B cell (primary cell): Measurements from ENCODE around the gene MPP1. TPM values are rescaled to one million over a fixed set of nuclear protein-coding genes. Genes with fewer than 3 reads are reported as not detected.

Experiments
- ATAC-seq: fragments of 200-7000 bp; cut with Tn5 transposase; one replicate; pipeline ENCODE4 v1.10.0; 2021; ENCODE audit warnings: low read depth, mild to moderate bottlenecking, moderate number of reproducible peaks, moderate library complexity
- CTCF ChIA-PET: fragments of 350-600 bp; sonication (Branson Sonifier 250); formaldehyde crosslinking; loops from one replicate; lab custom pipeline; 2021; ENCODE audit warnings: antibody characterized with exemption, inconsistent platforms; lab: Charles Lee
- POLR2A ChIA-PET: fragments of 350-600 bp; sonication (Branson Sonifier 250); formaldehyde crosslinking; loops from one replicate; lab custom pipeline; 2021; ENCODE audit warnings: antibody characterized with exemption; lab: Charles Lee
- DNase-seq: peaks from one replicate; pipeline ENCODE4 v3.0.0; 2013
- H2AFZ ChIP-seq: 2 replicates; pipeline ENCODE4 v1.6.1; 2012; ENCODE audit warnings: mild to moderate bottlenecking, low read depth, low read length; ENCODE audit not compliant: insufficient read depth, poor library complexity, severe bottlenecking
- H3K27ac ChIP-seq, 2 donors: 1 replicate in 1 of 2; 2 replicates in 1 of 2; pipeline ENCODE4 v1.5.1; 2012 to 2013; ENCODE audit warnings: low read length in 2 of 2, mild to moderate bottlenecking in 2 of 2, moderate library complexity in 1 of 2
- H3K27me3 ChIP-seq, 4 experiments: fragments of 200-600 bp in 1 of 4; sonication (generic) in 1 of 4; replicated peaks in 1 of 4; 1 replicate in 2 of 4; 2 replicates in 2 of 4; pipeline versions ENCODE4 v1.6.1 to v1.7.0; 2013 to 2016; ENCODE audit warnings: low read length in 3 of 4, mild to moderate bottlenecking in 2 of 4, mixed read lengths in 1 of 4, moderate library complexity in 1 of 4; ENCODE audit not compliant: insufficient read depth in 4 of 4, control insufficient read depth in 3 of 4; ENCODE audit errors: control extremely low read depth in 1 of 4
- H3K36me3 ChIP-seq, 2 experiments: replicated peaks in 1 of 2; 1 replicate in 1 of 2; 2 replicates in 1 of 2; pipeline versions ENCODE4 v1.6.1 to v1.7.1; 2013; ENCODE audit warnings: low read length in 1 of 2; ENCODE audit not compliant: insufficient read depth in 2 of 2, control insufficient read depth in 1 of 2; ENCODE audit errors: control extremely low read depth in 1 of 2, extremely low read depth in 1 of 2
- H3K4me1 ChIP-seq, 2 donors: fragments of 200-600 bp in 1 of 2; sonication (generic) in 1 of 2; 1 replicate in 1 of 2; 2 replicates in 1 of 2; pipeline versions ENCODE4 v1.5.1 to v1.6.1; 2013 to 2017; ENCODE audit warnings: low read length in 2 of 2; ENCODE audit not compliant: control insufficient read depth in 2 of 2, insufficient read depth in 2 of 2
- H3K4me2 ChIP-seq: replicated peaks from 2 replicates; pipeline ENCODE3; 2012; ENCODE audit warnings: mild to moderate bottlenecking, low read depth, low read length; ENCODE audit not compliant: poor library complexity, severe bottlenecking
- H3K4me3 ChIP-seq, 5 experiments: fragments of 200-600 bp in 1 of 5; sonication (generic) in 1 of 5; 1 replicate in 3 of 5; 2 replicates in 2 of 5; pipeline versions ENCODE4 v1.5.1 to v1.7.0; 2011 to 2016; ENCODE audit warnings: low read length in 4 of 5, mild to moderate bottlenecking in 4 of 5, low read depth in 2 of 5, control low read depth in 1 of 5, moderate library complexity in 1 of 5; ENCODE audit not compliant: insufficient read depth in 1 of 5; ENCODE audit errors: control extremely low read depth in 1 of 5, extremely low read depth in 1 of 5
- H3K79me2 ChIP-seq: fragments of 200-600 bp; sonication (generic); one replicate; pipeline ENCODE4 v1.6.0; 2016; ENCODE audit warnings: low read length; ENCODE audit not compliant: control insufficient read depth, insufficient read depth
- H3K9ac ChIP-seq: fragments of 200-600 bp; sonication (generic); 2 replicates; pipeline ENCODE4 v1.6.1; 2017; ENCODE audit warnings: mild to moderate bottlenecking, low read length, moderate library complexity
- H3K9me3 ChIP-seq, 3 donors: one replicate each; pipeline versions ENCODE4 v1.6.1 to v1.7.1; 2013; ENCODE audit warnings: low read length in 2 of 3; ENCODE audit not compliant: control insufficient read depth in 2 of 3, insufficient read depth in 1 of 3; ENCODE audit errors: control extremely low read depth in 1 of 3
- H4K20me1 ChIP-seq: 2 replicates; pipeline ENCODE4 v1.6.0; 2012; ENCODE audit warnings: mild to moderate bottlenecking, low read length; ENCODE audit not compliant: insufficient read depth, control insufficient read depth, poor library complexity, severe bottlenecking
- H3K27ac Mint-ChIP-seq: one replicate; pipeline ENCODE4 v1.8.0; 2021; ENCODE audit warnings: mixed read lengths
- H3K27me3 Mint-ChIP-seq: one replicate; pipeline ENCODE4 v1.8.0; 2021; ENCODE audit warnings: mixed read lengths
- H3K4me1 Mint-ChIP-seq: one replicate; pipeline ENCODE4 v1.8.0; 2021; ENCODE audit warnings: mixed read lengths
- H3K4me3 Mint-ChIP-seq: one replicate; pipeline ENCODE4 v1.8.0; 2021; ENCODE audit warnings: mixed read lengths
- H3K9me3 Mint-ChIP-seq: one replicate; pipeline ENCODE4 v1.8.0; 2022; ENCODE audit warnings: mixed read lengths; ENCODE audit not compliant: insufficient read depth
- CTCF ChIP-seq: fragments of 200-600 bp; IDR thresholded peaks from one replicate; pipeline ENCODE4 v1.8.0; 2022; ENCODE audit warnings: antibody characterized with exemption, mild to moderate bottlenecking
- EZH2 ChIP-seq: IDR thresholded peaks from 2 replicates; pipeline ENCODE4 v1.6.1; 2012; ENCODE audit warnings: borderline replicate concordance, low read depth, mild to moderate bottlenecking, moderate library complexity, low read length; ENCODE audit not compliant: insufficient read depth, poor library complexity, severe bottlenecking
- WGBS: methylation state at CpG from one replicate; pipeline ENCODE4 v1.1.5; 2013; ENCODE audit warnings: missing lambda C conversion rate; ENCODE audit not compliant: insufficient coverage; 5-methylcytosine and 5-hydroxymethylcytosine counted together
- intact Hi-C: fragments of 100-400 bp; cut with micrococcal nuclease; formaldehyde crosslinking; loops from one replicate; pipeline ENCODE4 v1.10.0; 2022
- polyA plus RNA-seq: library from polyadenylated mRNA; depleted of rRNA; stranded (reverse); fragments of >200 nt; gene quantifications from 2 replicates; pipeline ENCODE4 v1.2.3, GENCODE V29; 2012
- total RNA-seq, 2 donors: library from RNA; stranded (reverse); fragments of 120-200 nt in 1 of 2; gene quantifications; 1 replicate in 1 of 2; 2 replicates in 1 of 2; pipeline versions ENCODE4 v1.2.3 to v1.2.4, GENCODE V29; 2013 to 2022

The MPP1 gene
- total and polyA plus RNA-seq, 2 donors (not counting 1 experiment from before 2014, with no cell fraction given), result 5.0 to 7.7 TPM

GRCh38 chrX:154742613-154743012, 62.7 kb downstream of the MPP1 start:
- DNase-seq (no peak), ATAC-seq (no peak)
- H3K27me3 Mint-ChIP-seq, result no peaks in the 10 kb centered on the region
- Histone ChIP-seq H2AFZ (no peak overlapping the region), H4K20me1 (no peaks in the 10 kb centered on the region), H3K27ac (no peak overlapping the region), H3K4me2 (no peak overlapping the region), H3K4me1 (no peaks in the 10 kb centered on the region), H3K9me3 (no peaks in the 10 kb centered on the region), H3K9ac (no peak overlapping the region), H3K4me3 (no peak overlapping the region), H3K79me2 (peaks cover 43% of the 10 kb centered on the region), H3K36me3 (no peaks in the 10 kb centered on the region), H3K27me3 (no peaks in the 10 kb centered on the region)
- H3K9me3 Mint-ChIP-seq, result no peaks in the 10 kb centered on the region
- H3K4me1 Mint-ChIP-seq, result peaks cover 3% of the 10 kb centered on the region
- no peak overlapping the region for H3K27ac Mint-ChIP-seq
- intact Hi-C loops, result no loop called here
- H3K4me3 Mint-ChIP-seq, result no peak overlapping the region
- CTCF ChIA-PET, result no interaction called here
- POLR2A ChIA-PET, result no interaction called here
- TF ChIP-seq EZH2, result no peak
- no peak for TF ChIP-seq CTCF

- Histone ChIP-seq H3K4me3 (no peak overlapping the region), H2AFZ (no peak overlapping the region), H3K9me3 (no peaks in the 10 kb centered on the region), H3K79me2 (peaks cover 52% of the 10 kb centered on the region), H3K4me2 (no peak overlapping the region), H3K27me3 (no peaks in the 10 kb centered on the region), H3K27ac (no peak overlapping the region), H3K9ac (no peak overlapping the region), H4K20me1 (no peaks in the 10 kb centered on the region), H3K4me1 (peaks cover 7 to 9% of the 10 kb centered on the region in 2 donors), H3K36me3 (no peaks in the 10 kb centered on the region)
- Mint-ChIP-seq H3K4me3 (no peak overlapping the region), H3K27me3 (no peaks in the 10 kb centered on the region), H3K27ac (no peak overlapping the region), H3K4me1 (peaks cover 12% of the 10 kb centered on the region), H3K9me3 (no peaks in the 10 kb centered on the region)
- no CpG with 5 or more reads among the region's 2 CpGs for WGBS
- ChIA-PET POLR2A (no interaction called here), CTCF (no interaction called here)
- DNase-seq (no peak), ATAC-seq (no peak)
- intact Hi-C loops, result no loop called here
- no peak for TF ChIP-seq CTCF
- no peak for TF ChIP-seq EZH2
Observed at GRCh38 chrX:154739952-154740465, 65.3 kb downstream of the MPP1 start.
